Measurements from ENCODE around the gene TBC1D3B.
"Not testable (repeated sequence)": the region's sequence is repeated elsewhere in the genome, so short reads cannot be mapped to it uniquely, and the experiment has no call there.

Gene TBC1D3B

DNA sequence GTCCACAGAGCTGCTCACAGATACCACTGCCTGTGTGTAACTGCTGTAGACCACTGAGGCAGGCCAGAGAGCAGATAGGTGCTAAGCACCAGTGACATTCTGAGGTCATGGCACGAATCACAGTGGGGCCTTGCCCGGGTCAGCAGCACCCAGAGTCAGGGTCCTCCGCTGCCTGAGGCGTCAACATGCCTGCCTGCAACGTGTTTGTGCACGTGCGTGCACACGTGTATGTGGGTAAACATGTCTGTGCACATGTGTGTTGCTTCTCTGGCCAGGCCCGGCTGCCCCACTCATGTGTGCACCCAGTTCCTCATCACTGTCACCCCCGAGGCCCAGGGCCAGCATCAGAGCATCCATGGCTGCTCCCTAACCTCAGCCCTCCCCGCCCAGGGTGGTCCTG, at the start of gene TBC1D3B:
TBC1D3B (minus strand) TSS at position 101 of the 400 bp plus-strand sequence. CDS start 1,586 bp downstream, outside the sequence.
- DNase-seq: not testable (repeated sequence)

DNA sequence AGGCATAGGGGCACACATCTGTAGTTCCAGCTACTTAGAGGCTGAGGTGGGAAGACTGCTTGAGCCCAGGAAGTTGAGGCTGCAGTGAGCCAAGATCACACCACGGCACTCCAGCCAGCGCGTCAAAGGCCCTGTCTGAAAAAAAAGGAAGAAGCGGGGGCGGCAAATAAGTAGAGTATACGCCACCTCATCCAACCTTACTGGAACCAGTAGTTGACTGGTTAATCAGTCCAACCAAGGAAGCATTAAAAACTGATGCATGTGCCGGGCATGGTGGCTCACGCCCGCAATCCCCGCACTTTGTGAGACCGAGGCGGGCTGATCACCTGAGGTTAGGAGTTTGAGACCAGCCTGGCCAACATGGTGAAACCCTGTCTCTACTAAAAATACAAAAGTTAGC, 46.5 kb upstream of the TBC1D3B start:
- not testable (repeated sequence) for DNase-seq

DNA sequence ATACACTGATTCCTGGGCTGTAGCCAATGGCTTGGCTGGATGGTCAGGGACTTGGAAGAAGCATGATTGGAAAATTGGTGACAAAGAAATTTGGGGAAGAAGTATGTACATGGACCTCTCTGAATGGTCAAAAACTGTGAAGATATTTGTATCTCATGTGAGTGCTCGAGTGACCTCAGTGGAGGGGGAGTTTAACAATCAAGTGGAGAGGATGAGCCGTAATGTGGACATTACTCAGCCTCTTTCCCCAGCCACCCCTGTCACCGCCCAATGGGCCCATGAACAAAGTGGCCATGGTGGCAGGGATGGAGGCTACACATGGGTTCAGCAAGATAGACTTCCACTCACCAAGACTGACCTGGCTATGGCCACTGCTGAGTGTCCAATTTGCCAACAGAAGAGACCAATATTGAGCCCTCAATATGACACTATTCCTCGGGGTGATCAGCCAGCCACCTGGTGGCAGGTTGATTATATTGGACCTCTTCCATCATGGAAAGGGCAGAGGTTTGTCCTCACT, 45.2 kb upstream of the TBC1D3B start:
- not testable (repeated sequence) for DNase-seq

DNA sequence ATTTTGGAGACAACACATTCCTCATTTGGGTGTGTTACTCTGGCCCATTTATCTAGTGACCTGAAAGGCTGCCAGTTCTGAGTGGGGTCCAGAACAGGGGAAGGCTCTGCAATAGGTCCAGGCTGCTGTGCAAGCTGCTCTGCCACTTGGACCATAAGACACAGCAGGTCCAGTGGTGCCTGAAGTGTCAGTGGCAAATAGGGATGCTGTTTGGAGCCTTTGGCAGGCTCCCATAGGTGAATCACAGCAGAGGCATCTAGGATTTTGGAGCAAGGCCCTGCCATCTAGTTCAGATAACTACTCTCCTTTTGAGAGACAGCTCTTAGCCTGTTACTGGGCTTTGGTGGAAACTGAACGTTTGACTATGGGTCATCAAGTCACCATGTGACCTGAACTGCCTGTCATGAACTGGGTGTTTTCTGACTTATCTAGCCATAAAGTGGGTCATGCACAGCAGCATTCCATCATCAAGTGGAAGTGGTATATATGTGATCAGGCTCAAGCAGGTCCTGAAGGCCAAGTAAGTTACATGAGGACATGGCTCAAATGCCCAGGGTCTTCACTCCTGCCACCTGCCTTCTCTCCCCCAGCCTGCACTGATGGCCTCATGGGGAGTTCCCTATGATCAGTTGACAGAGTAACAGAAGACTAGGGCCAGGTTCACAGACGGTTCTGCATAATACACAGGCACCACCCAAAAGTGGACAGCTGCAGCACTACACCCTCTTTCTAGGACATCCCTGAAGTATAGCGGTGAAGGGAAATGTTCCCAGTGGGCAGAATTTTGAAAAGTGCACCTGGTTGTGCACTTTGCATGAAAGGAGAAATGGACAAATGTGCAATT, 44.5 kb upstream of the TBC1D3B start:
- not testable (repeated sequence) for DNase-seq

DNA sequence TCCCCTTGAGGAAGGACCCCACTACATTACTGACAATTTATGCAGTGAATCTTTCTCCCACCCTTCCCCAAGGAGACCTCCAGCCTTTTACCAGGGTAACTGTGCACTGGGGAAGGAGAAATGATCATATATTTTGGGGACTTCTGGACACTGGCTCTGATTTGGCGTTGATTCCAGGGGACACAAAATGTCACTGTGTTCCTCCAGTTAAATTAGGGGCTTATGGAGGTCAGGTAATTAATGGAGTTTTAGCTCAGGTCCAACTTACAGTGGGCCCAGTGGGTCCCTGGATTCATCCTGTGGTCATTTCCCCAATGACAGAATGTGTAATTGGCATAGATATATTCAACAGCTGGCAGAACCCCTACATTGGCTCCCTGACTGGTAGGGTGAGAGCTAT, 43.1 kb upstream of the TBC1D3B start:
- DNase-seq: not testable (repeated sequence)

DNA sequence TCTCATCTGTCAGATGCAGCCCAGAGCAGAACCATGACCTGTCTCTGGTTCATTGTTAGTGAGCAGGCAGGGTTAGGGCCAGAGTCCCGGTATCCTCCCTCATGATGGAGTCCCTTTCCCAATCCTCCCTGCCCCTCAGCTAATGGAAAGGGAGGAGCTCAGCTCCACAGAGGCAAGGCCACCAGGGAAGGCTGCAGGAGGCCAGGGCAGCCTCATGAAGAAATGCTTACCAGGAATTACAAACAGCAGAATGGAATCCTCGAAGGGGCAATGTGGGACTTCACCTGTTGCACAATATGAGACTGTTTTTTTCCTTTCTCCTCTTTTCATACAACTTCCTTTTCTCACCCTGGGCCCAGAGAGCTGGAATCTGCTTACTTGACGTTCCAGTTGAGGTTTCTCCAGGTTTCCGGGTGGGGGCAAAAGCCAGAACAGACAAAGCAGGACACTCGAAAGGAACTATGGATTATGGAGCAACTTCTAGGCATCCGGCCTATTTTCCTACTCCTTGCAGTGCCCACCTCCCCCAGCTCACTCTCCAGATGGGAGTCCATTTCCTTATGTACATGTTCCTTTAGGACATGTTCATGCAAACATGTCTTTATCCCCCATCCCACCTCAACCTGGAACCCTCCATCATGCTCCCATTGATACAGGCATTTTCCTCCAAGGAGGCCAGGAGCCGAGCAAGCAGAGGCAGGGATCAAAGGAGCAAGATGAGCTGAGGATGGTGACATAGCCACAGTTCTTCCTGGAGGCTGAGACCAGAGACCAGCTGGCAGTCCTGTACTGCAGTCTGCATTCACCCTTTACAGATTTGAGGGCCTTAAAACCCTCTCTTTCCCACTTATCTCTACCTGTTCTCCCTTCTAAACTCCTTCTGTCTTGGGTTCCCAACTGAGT, 39.2 kb upstream of the TBC1D3B start:
- DNase-seq: not testable (repeated sequence)

DNA sequence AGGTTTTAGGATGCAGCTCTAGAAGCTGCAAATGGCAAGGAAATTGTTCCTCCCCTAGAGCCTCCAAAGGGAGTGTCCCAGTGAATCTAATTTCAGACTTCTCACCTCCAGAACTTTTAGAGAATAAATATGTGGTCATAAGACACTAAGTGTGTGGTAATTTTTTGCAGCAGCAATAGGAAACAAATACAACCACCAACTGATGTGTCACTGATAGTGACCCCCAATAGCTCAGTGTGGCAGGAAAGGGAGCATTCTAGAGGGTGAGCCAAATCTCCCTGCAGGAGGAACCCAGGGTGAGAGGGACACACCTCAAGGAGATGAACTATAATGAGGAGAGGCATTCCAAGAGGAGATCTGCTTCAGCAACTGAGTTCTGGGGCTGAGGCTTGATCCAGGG, 38.5 kb upstream of the TBC1D3B start:
- DNase-seq: no peak

DNA sequence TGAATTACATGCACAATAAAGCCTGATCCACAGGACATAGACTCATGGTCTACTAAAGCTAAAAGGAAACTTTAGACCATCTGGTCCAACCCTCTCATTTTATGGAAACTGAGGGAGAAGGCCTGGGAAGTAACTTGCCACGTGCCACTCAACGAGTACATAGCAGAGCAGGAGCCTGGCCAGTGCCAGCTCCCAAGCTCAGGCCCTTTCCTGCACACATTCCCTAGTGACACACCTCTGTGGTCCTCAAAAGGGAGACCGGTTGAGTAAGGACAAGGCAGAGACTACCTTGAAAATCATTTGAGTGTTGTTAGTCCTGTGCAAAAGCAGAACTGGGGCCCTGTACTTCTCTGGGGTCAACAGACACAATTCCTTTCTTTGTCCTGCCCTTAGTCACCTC, 37.3 kb upstream of the TBC1D3B start:
- DNase-seq: no peak

DNA sequence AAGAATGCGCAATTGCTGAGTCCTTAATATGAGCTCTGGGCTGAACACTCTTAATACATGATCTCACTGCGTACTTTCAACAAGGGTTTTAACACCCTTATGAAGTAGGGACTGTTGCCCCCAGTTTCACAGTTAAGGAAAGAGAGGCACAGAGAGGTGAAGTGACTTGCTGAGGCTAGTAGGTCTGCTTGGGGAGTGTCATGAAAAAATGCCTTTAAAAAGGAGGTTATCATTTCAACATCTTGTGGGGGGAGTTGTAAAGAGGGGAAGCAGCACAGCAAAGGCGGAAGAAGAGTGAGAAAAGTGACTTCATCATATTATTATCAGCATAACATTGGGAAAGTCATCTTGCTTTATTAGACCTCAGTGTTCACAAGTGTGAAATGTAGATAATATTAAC, 36.5 kb upstream of the TBC1D3B start:
- no peak for DNase-seq

DNA sequence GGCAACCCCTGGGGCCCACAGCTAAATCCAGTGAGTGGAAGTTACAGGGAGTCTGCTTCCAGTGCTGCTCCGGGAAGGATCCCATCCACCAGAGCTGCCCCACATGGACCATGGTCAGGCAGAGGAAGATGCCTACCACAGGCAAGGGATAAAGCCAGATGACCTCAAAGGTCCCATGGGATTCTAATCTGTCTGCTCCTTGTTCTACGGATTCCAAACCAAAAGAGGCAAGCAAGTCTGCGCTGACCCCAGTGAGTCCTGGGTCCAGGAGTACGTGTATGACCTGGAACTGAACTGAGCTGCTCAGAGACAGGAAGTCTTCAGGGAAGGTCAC, 35.8 kb upstream of the TBC1D3B start:
- no peak for DNase-seq

DNA sequence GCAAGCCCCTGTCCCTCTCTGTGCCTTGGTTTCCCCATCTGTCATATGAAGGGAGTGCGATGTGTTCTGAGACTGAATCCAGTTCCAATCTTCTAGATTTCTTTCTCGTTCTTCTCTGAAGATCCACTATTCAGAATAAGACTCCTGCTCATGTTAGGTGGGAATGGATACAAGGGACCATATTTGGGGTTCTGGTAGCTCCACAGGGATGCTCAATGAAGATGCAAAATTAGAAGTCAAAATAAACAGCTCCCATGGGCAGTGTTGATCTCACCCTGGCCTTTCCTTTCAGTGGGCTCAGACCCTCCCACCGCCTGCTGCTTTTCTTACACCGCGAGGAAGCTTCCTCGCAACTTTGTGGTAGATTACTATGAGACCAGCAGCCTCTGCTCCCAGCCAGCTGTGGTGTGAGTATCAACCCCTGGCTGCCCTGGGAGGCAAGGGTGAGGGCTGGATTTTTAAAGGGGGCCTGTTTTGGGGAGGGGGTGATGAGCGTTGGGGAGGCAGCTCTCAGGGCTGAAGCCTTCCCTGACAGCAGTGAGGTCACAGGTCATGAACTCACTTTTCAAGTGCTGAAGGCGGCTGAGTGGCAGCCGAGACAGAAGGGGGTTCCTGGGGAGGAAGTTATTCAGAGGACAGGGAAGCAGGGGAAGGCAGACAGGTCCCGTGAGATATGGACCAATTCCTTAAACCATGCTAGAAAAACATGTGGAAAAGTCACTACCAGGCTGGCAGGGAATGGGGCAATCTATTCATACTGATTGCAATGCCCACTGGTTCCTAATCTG, 35.2 kb upstream of the TBC1D3B start:
- DNase-seq: not testable (repeated sequence)

DNA sequence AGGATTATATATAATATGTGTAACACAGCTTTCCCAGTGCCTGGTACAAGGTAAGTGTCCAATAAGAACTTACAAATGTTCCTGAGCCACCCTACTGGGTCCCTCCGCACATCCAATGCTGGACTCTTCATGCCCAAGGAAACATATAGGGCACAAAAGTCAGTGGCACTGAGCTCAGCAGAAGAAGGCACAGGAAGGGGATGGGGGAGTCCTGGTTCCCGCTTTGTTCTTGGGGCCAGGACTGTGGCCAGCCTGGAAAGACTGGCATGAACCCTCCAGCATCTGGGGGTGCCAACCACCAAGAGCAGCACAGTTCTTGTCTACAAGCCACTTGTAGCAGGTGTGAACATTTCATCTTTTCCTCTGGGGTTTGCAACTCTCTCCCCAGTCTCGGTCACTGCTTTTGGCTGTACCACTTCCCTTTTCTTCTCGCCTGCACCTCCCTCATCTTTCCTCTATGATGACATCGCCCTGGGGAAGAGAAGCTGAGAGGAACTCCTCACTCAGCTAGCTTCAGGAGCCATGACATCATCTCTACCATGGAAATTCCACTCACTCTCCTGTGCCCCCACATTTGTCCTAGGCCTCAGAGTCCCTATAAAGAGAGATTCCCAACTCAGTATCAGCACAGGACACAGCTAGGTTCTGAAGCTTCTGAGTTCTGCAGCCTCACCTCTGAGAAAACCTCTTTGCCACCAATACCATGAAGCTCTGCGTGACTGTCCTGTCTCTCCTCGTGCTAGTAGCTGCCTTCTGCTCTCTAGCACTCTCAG, 34.2 kb upstream of the TBC1D3B start, which contains the start of gene CCL4L2:
CCL4L2 (plus strand) TSS at position 625 of the 773 bp plus-strand sequence.
- not testable (repeated sequence) for DNase-seq

DNA sequence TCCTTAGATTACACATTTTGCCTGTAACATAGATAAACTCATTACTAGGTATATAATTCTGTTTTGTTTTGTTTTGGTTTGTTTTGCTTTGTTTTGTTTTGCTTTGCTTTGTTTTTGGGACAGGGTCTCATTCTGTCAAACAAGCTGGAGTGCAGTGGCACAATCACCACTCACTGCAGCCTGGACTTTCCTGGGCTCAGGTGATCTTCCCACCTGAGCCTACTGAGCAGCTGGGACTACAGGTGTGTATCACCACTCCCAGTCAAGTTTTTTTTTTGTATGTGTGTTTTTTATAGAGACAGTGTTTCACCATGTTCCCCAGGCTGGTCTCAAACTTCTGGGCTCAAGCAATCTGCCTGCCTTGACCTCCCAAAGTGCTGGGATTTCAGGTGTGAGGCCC, 33.1 kb upstream of the TBC1D3B start:
- DNase-seq: no peak

DNA sequence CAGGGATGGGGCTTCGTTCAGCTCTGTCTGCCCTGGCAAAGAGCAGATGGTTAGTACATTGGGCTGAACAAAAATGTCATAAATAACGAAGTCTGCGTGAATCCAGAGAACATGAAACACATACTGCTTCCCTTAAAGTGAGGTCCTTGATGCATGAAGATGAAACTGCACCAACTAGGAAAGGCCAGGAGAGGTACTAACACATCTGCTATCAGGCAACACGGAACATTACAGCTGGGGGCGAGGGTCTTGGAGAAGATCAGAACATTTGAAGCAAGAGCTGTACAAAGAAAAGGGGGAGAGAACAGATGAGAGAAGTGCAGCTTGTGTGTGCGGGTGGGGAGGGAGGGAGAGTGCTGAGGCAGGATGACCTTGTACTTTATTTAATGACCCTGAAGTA, 30.9 kb upstream of the TBC1D3B start:
- not testable (repeated sequence) for DNase-seq

DNA sequence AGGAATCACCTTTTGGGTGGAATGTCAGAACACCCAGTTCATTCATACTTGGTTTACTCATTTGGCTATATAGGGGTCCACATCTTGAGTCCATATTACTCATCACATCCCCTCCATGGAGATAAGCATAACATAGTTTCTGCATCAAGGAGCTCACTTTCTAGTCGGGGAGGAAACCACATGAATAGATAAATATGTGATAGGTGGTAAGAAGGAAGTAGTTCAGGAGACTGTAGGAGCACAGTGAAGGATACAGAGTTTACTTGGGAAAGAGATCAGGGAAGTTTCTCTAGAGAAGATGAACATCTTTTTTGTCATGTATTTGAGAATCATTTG, 30.0 kb upstream of the TBC1D3B start:
- DNase-seq: not testable (repeated sequence)

DNA sequence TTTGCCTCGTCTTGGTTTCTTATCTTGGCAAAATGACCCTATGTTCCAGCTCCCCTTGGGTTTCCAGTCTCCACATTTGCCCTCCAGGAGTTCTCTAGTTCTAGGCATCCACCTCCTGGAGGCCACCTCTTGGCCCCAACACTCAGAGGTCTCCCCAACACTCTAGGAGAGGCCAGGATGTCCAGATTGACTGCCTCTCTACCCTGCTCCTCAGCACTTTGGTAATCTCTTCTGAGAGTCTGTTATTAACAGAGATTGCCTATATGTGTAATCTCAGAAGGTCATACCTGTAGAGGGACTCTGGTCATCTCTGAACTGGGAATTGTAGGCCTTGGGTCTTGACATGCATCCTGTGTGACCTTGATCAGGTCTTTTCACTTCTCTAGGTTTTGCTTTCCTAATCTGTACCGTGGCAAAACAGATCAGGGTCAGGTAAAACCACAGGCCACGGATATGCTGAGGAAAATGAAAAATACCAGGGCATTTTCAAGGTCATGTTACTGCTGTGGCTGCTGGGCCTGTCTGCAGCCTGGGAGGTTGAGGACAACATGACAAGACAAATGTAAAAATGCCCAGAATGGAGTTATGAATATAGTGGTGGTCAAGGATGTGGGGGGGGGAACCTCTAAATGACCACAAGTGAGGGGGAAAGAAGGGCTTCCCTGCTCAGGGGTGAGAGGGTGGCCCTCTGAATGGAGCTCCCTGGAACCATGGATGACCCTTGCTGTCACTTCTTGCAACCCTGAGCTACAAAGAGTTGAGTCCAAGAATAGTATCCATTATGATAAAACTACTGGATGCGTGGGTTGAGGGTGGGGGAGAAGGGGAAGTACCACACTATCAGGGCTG, 29.4 kb upstream of the TBC1D3B start:
- DNase-seq: no peak

DNA sequence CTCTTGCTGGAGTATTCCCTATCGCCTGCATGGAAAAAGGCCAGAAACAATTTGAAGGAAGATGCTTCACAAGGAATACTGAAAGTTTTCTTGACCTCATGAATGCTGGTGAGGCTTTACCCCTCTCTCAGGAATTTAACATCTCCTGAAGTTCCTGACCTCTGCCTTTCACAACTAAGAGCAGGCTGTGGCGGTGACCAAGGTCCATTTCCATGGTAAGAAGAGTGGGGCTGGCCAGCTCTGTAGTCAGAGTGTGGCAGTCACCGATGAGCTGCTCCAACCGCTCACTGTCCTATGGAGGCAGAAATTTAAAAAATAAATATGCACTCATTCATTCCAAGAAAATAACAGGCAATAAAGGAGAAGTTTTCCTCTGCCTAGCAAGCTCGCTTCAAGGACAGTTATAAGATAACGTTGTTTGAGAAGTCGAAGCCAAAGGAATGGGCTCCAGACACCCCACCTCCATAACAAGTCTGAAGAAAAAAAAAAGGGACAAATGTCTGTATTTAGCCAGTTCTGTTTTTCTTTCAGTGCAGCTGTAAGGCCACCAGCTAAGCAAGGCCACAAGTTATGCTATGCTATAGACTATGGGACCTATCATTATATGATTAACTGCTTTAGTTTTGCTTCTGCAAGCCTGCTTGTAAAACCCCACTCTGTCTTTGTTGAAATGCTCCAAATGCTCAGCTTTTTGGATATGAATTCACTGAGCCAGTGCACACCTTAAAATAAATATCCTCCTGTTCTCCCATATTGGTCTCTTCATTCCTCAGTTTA, 28.5 kb upstream of the TBC1D3B start:
- DNase-seq: no peak

DNA sequence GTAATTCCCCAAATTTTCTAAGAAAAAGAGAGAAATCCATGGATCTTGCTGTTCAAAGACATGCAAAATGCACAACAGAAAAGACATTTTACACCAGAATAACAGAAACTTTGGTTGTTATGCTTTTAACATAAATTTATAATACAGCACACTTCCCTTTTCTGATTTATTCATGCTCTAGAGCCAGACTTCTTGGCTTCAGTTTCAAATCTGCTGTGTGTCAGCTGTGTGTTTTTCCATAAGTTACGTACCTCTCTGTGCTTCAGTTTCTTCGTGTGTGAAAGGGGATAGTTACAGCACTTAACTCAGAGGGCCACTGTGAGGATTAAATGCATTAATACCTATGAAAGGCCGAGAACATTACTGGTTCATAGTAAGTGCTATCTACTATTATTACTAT, 26.9 kb upstream of the TBC1D3B start:
- no peak for DNase-seq

DNA sequence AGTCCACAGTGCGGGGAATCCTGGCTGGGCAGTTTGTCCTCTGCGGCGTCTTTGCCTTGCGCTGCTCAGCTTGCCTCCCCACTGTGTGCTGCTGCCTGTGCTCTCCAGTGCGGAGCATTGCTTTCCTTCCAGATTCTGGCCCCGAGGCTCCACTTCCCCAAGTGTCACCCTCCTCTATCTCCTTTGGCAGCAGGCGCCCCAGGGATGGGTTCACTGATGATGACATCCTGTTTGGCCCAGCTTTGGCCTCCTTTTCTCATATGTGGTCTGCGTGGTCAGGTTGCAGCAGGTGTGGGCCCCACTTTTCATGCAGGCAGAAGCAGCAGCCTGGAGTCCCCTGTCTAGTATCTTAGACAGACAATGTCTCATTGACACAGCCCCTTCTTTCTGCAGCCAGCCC, 25.1 kb upstream of the TBC1D3B start:
- not testable (repeated sequence) for DNase-seq

DNA sequence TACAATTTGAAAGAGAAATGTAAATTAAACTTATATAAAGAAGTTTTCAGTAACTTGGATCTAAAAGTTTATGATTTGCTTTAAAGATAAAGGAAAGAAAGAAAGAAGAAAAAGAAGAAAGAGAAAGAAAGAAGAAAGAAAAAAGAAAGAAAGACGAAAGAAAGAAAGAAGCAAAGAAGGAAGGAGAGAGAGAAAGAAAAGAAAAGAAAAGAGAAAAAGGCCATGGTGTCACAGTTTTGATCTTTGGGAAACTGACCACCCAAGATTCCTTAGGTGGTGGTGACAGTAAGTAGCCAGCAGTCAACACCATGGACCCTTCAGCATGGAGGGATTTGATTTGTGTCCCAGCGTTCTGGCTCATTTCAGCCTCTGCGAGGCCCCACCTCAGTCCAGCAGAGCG, 24.7 kb upstream of the TBC1D3B start:
- not testable (repeated sequence) for DNase-seq
